ENCODE results near the gene SNX1.

GRCh38 chr15:64157599-64158125 is 61.9 kb downstream of the SNX1 start:
- TF ChIP-seq GATA2 (IDR thresholded peaks at IDR 0.05; ENCODE audit: insufficient read depth, insufficient read length, low read depth, low read length) = no peak
- no peak for TF ChIP-seq CTCF (IDR thresholded peaks at IDR 0.05; ENCODE audit: extremely low read depth in 1 of 2, insufficient read depth in 1 of 2, low read depth in 1 of 2, low read length in 2 of 2)
- no peak for TF ChIP-seq EZH2 (IDR thresholded peaks at IDR 0.05; ENCODE audit: borderline replicate concordance, low read depth, low read length, severe bottlenecking)
- TF ChIP-seq POLR2AphosphoS5 (IDR thresholded peaks at IDR 0.05; ENCODE audit: insufficient read depth, low read depth, low read length) = no peak
- no peak for TF ChIP-seq POLR2A (IDR thresholded peaks at IDR 0.05; ENCODE audit: low read depth, low read length)
- TF ChIP-seq JUN (IDR thresholded peaks at IDR 0.05; ENCODE audit: borderline replicate concordance, insufficient read depth, insufficient read length, low read depth) = no peak
- no peak for TF ChIP-seq MYC (IDR thresholded peaks at IDR 0.05; ENCODE audit: low read depth, low read length)
- TF ChIP-seq MAX (IDR thresholded peaks at IDR 0.05; ENCODE audit: insufficient read depth, insufficient read length) = no peak
- no peak for TF ChIP-seq FOS (IDR thresholded peaks at IDR 0.05; ENCODE audit: borderline replicate concordance, insufficient read depth, low read length)

Measured in endothelial cell of umbilical vein (primary cell).